DOHH2 (cell line): Measurements from ENCODE around the gene GPR65.

ENCODE experiments used
- CTCF ChIP-seq: fragments of 200-600 bp; sonication (generic); IDR thresholded peaks from one replicate; pipeline ENCODE4 v1.5.1; 2014; ENCODE audit warnings: antibody characterized with exemption, mild to moderate bottlenecking, low read depth, low read length; ENCODE audit not compliant: poor library complexity, severe bottlenecking
- EZH2phosphoT487 ChIP-seq: fragments of 200-600 bp; sonication (generic); IDR thresholded peaks from 2 replicates; pipeline ENCODE4 v1.6.1; 2017; ENCODE audit warnings: borderline replicate concordance, mild to moderate bottlenecking, antibody characterized with exemption, low read length, moderate library complexity, mixed read lengths

DNA sequence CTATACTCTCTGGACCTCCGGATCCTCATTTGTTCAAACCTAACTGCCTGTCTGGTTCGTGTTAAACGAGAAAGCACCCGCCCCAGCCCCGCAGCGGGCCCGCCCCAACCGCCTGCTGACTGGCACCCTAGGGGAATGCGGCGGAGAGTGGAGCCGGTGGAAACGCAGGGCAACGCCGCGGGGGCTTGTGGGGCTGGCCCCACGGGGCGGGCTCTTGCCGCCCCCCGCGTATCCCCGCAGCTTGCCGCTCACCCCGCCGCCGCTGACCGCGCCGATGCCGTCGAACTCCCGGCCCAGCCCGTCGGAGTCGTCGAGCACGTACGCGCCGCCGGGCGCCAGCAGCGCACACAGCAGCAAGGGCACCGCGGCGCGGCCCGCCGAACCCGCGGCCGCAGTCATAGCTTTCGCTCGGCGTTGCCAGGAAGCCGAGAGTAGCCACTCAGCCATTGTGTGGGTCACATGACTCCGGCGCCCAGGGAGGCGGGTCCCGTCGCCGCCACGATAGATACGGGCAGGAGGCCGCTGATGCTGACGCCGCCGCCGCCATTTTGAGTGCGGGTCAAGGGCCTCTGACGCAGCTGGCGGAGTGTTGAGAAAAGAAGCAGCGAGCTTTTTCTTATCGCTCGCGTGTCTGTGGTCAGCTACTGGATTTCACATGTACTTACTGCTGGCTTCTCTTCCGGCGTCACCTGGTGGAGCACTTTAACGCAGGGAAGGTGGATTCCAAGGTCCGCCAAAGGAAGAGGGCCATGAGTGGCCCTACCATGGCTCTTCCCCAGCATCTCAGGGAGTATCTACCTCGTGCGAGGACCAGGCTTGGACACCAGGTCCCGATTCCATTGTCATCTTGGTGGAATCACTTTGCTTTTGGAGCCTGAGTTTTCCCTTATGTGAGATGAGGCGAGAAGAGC lies 12.0 kb upstream of the GPR65 start, which contains the start of gene GALC:
- TF ChIP-seq CTCF = no peak
- no peak for TF ChIP-seq EZH2phosphoT487
